GM13976 (cell line): ENCODE results near the gene AJM1.

Source experiments
- DNase-seq: peaks from one replicate; pipeline ENCODE4 v3.0.0; 2012; ENCODE audit warnings: low spot score
- CTCF ChIP-seq: IDR thresholded peaks from 2 replicates; pipeline ENCODE4 v1.5.1; 2012; ENCODE audit warnings: borderline replicate concordance, mild to moderate bottlenecking; ENCODE audit not compliant: insufficient read depth; ENCODE audit errors: extremely low read depth, missing control alignments, control extremely low read depth
- in situ Hi-C: fragments of 300-500 bp; cut with MboI; formaldehyde crosslinking; loops from one replicate; pipeline ENCODE4 v1.12.0; 2022; ENCODE audit warnings: low sequenced_read_pairs, mixed read lengths, inconsistent platforms; ENCODE audit not compliant: unreplicated experiment

Gene AJM1

GRCh38 chr9:136852664-136853595 lies 10.7 kb downstream of the AJM1 start:
- DNase-seq, result no peak
- in situ Hi-C loops, result no loop called here
- TF ChIP-seq CTCF, result no peak

GRCh38 chr9:136853596-136854112 lies 11.4 kb downstream of the AJM1 start:
- TF ChIP-seq CTCF, result no peak
- in situ Hi-C loops, result no loop called here
- no peak for DNase-seq

GRCh38 chr9:136854113-136854841 lies 12.0 kb downstream of the AJM1 start:
- DNase-seq, result no peak
- TF ChIP-seq CTCF, result no peak
- in situ Hi-C loops, result no loop called here

GRCh38 chr9:136854842-136855460 lies 12.7 kb downstream of the AJM1 start:
- TF ChIP-seq CTCF, result no peak
- no peak for DNase-seq
- in situ Hi-C loops, result no loop called here

GRCh38 chr9:136855461-136856078 lies 13.3 kb downstream of the AJM1 start:
- no peak for TF ChIP-seq CTCF
- in situ Hi-C loops, result no loop called here
- no peak for DNase-seq

- DNase-seq, result no peak
- in situ Hi-C loops, result no loop called here
Observed at GRCh38 chr9:136856079-136856476, 13.8 kb downstream of the AJM1 start.

More at GRCh38 chr9:136856079-136856476, 13.8 kb downstream of the AJM1 start:
- TF ChIP-seq CTCF, result no peak
